GM18858 (cell line): ENCODE results near the gene PPP1R15A.
"Not testable (repeated sequence)": the region's sequence is repeated elsewhere in the genome, so short reads cannot be mapped to it uniquely, and the experiment has no call there.

Experiments
- ATAC-seq: cut with Tn5 transposase; IDR thresholded peaks from one replicate; pipeline ENCODE4 v1.9.1; 2021; ENCODE audit not compliant: unreplicated experiment

Gene PPP1R15A

GRCh38 chr19:48910803-48911202, 38.6 kb downstream of the PPP1R15A start:
- no peak for ATAC-seq

DNA sequence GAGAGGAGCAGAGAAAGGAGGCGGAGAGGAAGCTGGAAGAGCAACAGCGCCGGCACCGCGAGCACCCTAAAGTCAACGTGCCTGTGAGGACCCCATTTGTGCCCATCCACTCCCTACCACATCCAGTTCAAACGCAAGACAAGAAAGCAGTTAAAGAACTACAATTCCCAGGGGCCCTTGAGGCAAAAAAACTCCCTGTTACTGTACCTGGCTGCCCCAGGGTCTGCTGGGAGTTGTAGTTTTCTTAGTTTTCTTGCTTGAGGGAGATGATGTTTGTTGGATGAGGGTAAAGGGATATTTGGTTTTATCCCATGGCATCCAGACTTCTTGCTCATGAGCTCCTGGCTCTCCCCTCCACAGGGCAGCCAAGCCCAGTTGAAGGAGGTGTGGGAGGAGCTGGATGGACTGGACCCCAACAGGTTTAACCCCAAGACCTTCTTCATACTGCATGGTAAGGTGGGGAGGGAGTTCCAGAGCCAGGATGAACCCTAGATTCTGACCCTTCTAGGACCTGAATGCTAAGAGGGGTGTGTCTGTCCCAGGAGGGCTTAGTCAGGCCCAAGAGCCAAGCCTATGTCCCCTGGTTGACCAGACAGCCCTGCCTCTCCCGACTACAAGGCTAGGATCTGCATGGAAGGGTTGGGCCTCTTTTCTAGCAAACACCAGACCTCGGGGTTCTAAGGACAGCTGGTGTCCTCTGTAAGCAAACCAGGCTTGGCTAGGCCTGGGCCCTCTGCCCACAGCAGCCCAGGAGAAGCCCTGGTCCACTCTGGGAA, 41.1 kb downstream of the PPP1R15A start:
- no peak for ATAC-seq

- no peak for ATAC-seq
Observed at GRCh38 chr19:48914181-48914580, 42.0 kb downstream of the PPP1R15A start.

DNA sequence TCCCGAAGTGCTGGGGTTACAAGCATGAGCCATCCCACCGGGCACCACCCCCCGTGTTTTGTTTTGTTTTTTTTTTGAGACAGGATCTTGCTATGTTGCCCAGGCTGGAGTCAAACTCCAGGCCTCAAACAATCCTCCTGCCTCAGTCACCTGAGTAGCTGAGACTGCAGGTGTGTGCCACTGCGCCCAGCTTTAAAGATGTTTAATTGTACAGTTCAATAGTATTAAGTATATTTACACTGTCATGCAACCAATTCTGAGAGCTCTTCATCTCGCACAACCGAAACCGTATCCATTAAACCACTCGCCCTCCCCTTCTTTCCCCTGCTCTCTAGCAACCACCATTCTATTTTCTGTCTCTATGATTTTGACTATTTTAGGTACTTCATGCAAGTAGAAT, 43.5 kb downstream of the PPP1R15A start:
- ATAC-seq: no peak

GRCh38 chr19:48918071-48918470, 45.9 kb downstream of the PPP1R15A start:
- no peak for ATAC-seq

- ATAC-seq: no peak
Observed at GRCh38 chr19:48918801-48919247, 46.6 kb downstream of the PPP1R15A start.

DNA sequence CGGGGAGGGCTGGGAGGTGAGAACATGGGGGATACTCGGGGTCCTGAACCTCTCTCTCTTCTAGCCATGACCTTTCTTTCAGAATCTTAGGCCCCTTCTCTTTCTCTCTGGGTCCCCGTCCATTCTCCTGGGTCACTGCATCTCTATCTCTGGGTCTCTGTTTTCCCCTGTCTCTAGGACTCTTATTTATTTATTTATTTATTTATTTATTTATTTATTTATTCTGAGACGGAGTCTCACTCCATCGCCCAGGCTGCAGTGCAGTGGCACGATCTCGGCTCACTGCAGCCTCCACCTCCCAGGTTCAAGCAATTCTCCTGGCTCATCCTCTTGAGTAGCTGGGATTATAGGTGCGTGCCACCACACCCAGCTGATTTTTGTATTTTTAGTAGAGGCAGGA, 47.0 kb downstream of the PPP1R15A start:
- ATAC-seq: not testable (repeated sequence)

DNA sequence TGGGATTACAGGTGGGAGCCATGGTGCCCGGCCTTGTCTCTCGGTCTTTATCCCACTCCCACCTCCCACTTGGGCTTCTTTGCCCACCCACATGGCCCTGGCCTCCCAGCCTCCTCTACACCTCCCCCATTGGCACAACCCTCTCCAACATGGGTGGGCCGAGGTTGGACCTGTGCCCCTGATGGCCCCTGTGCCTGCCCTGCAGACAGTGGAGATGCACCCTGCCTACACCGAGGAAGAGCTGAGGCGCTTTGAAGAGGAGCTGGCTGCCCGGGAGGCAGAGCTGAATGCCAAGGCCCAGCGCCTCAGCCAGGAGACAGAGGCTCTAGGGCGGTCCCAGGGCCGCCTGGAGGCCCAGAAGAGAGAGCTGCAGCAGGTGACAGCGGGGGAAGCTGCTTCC, 48.7 kb downstream of the PPP1R15A start:
- no peak for ATAC-seq

GRCh38 chr19:48921721-48922500, 49.7 kb downstream of the PPP1R15A start:
- ATAC-seq: no peak

DNA sequence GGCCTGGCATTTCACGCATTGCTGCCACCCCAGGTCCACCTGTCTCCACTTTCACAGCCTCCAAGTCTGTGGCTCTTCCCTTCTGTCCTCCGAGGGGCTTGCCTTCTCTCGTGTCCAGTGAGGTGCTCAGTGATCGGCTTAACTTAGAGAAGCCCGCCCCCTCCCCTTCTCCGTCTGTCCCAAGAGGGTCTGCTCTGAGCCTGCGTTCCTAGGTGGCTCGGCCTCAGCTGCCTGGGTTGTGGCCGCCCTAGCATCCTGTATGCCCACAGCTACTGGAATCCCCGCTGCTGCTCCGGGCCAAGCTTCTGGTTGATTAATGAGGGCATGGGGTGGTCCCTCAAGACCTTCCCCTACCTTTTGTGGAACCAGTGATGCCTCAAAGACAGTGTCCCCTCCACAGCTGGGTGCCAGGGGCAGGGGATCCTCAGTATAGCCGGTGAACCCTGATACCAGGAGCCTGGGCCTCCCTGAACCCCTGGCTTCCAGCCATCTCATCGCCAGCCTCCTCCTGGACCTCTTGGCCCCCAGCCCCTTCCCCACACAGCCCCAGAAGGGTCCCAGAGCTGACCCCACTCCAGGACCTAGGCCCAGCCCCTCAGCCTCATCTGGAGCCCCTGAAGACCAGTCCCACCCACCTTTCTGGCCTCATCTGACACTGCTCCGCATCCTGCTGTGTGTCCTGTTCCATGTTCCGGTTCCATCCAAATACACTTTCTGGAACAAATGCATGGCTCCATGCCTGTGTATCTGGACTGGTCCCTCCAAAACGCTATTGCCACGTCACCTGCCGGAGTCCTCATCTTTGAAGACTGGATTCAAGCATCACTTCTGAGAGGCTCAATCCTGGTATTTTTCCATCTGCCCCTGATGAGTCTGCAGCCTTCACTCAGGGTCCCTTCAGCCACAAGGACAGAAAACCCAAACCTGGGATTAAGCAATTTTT, 50.6 kb downstream of the PPP1R15A start:
- no peak for ATAC-seq

GRCh38 chr19:48925240-48925843, 53.1 kb downstream of the PPP1R15A start:
- no peak for ATAC-seq
